ENCODE data around the gene PGAM1. TPM values are rescaled to one million over a fixed set of nuclear protein-coding genes. Genes with fewer than 3 reads are reported as not detected.

Gene PGAM1
- total and polyA plus RNA-seq, 2 of the 13 experiments (the other 11 are each of a cell fraction or from before 2014, with no cell fraction given): 354 to 483 TPM

DNA sequence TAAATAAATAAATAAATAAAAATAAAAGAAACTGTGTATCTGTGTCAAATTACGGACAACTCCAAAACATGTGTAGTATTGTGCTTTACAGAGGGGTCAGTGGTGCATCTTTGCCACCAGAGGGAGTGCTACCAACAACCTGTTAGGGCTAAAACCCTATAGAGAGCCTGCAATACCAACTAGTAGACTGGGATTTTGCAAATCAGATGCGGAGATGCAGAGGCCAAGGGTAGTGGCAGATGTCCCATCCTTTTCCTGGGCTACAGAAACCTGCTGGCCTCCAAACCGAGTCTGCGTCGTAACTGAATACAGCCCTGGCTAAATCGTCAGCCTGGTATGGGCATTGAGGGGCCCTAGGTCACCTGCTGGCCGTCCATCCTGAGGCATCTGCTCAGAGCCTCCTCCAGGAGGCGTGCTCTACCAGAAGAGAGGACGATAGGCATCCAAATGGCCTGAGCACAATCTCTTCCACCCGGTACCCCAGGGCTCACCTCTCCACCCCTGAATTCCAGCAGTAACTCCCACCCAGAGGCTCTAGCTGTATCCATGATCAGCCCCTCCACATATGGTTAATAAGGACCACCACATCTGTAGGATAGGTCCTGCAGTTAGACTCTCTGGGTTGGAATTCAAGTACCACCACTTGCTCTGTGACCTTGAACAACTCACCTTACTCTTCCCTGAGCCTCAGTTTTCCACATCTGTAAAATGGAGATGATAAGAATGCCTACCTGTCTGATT is 18.6 kb upstream of the PGAM1 start (continued):
- TF ChIP-seq ZNF235 (CRISPR knock-in tag; IDR thresholded peaks at IDR 0.05; ENCODE audit: borderline replicate concordance) (0 out of 2 replicates have a peak, but pooled peaks have one; percentile 33), PPARG (CRISPR knock-in tag; conservative IDR thresholded peaks at IDR 0.05) (peak; percentile 25; the same call in 1 of the 2 replicates), ZBTB1 (CRISPR knock-in tag; IDR thresholded peaks at IDR 0.05; ENCODE audit: borderline replicate concordance) (no peak), ARID4A (CRISPR knock-in tag; IDR thresholded peaks at IDR 0.05; ENCODE audit: borderline replicate concordance) (peak; percentile 64; the same call in 1 of the 2 replicates), ZBTB20 (CRISPR knock-in tag; IDR thresholded peaks at IDR 0.05; ENCODE audit: borderline replicate concordance, low read depth) (no peak), FOXK1 (CRISPR knock-in tag; IDR thresholded peaks at IDR 0.05; ENCODE audit: borderline replicate concordance, low read depth) (no peak), ZMYM3 (CRISPR knock-in tag; IDR thresholded peaks at IDR 0.05) (peak; percentile 100), ZNF354B (CRISPR knock-in tag; IDR thresholded peaks at IDR 0.05) (no peak), IKZF1 (IDR thresholded peaks at IDR 0.05) (no peak), TEAD3 (CRISPR knock-in tag; optimal IDR thresholded peaks at IDR 0.05; ENCODE audit: borderline replicate concordance) (peak; percentile 83), FOSL2 (CRISPR knock-in tag; IDR thresholded peaks at IDR 0.05) (0 out of 2 replicates have a peak, but pooled peaks have one; percentile 11), SRY (CRISPR knock-in tag; IDR thresholded peaks at IDR 0.05) (0 out of 2 replicates have a peak, but pooled peaks have one; percentile 43), HNRNPH1 (optimal IDR thresholded peaks at IDR 0.05; ENCODE audit: low read depth, low read length) (no peak), ZFP62 (CRISPR knock-in tag; IDR thresholded peaks at IDR 0.05) (no peak), ZNF563 (CRISPR knock-in tag; IDR thresholded peaks at IDR 0.05) (no peak), TAF15 (IDR thresholded peaks at IDR 0.05; ENCODE audit: low read depth, low read length, poor library complexity, severe bottlenecking) (no peak), ZFAT (CRISPR knock-in tag; conservative IDR thresholded peaks at IDR 0.05) (no peak), CBFB (CRISPR knock-in tag; IDR thresholded peaks at IDR 0.05) (0 out of 2 replicates have a peak, but pooled peaks have one; percentile 14), KDM5B (CRISPR knock-in tag; IDR thresholded peaks at IDR 0.05; ENCODE audit: borderline replicate concordance) (peak; percentile 66; the same call in 1 of the 2 replicates)
- TF ChIP-seq, protein P1, sequence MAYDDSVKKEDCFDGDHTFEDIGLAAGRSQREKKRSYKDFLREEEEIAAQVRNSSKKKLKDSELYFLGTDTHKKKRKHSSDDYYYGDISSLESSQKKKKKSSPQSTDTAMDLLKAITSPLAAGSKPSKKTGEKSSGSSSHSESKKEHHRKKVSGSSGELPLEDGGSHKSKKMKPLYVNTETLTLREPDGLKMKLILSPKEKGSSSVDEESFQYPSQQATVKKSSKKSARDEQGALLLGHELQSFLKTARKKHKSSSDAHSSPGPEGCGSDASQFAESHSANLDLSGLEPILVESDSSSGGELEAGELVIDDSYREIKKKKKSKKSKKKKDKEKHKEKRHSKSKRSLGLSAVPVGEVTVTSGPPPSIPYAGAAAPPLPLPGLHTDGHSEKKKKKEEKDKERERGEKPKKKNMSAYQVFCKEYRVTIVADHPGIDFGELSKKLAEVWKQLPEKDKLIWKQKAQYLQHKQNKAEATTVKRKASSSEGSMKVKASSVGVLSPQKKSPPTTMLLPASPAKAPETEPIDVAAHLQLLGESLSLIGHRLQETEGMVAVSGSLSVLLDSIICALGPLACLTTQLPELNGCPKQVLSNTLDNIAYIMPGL (CRISPR knock-in tag; IDR thresholded peaks at IDR 0.05; ENCODE audit: borderline replicate concordance in 1 of 2, low read depth in 1 of 2): peak; percentile 86 to 88; a peak in 3 of 4 replicates
- TF ChIP-seq, protein P2, sequence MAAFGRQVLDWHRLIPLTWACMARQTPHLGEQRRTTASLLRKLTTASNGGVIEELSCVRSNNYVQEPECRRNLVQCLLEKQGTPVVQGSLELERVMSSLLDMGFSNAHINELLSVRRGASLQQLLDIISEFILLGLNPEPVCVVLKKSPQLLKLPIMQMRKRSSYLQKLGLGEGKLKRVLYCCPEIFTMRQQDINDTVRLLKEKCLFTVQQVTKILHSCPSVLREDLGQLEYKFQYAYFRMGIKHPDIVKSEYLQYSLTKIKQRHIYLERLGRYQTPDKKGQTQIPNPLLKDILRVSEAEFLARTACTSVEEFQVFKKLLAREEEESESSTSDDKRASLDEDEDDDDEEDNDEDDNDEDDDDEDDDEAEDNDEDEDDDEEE (CRISPR knock-in tag; IDR thresholded peaks at IDR 0.05): no peak

All from HepG2 (cell line).